GM21447 (cell line): ENCODE measurements around the gene MAPK13.
"Not testable (repeated sequence)": the region's sequence is repeated elsewhere in the genome, so short reads cannot be mapped to it uniquely, and the experiment has no call there.

Source experiments
- ATAC-seq: cut with Tn5 transposase; IDR thresholded peaks from one replicate; pipeline ENCODE4 v1.9.1; 2021; ENCODE audit not compliant: unreplicated experiment

Gene MAPK13

GRCh38 chr6:36129941-36130666 is at the start of gene MAPK13:
Gene MAPK13 (plus strand): TSS chr6:36130513. CDS start chr6:36130583, 70 bp downstream.
- ATAC-seq: no peak

GRCh38 chr6:36082318-36082717 is 48.0 kb upstream of the MAPK13 start:
- ATAC-seq: no peak

- ATAC-seq: no peak
Observed at GRCh38 chr6:36083446-36083845, 46.9 kb upstream of the MAPK13 start.

- not testable (repeated sequence) for ATAC-seq
Observed at GRCh38 chr6:36088204-36088603, 42.1 kb upstream of the MAPK13 start.

- no peak for ATAC-seq
Observed at GRCh38 chr6:36089048-36089447, 41.3 kb upstream of the MAPK13 start.

- ATAC-seq: no peak
Observed at GRCh38 chr6:36094238-36094637, 36.1 kb upstream of the MAPK13 start.

- ATAC-seq: no peak
Observed at GRCh38 chr6:36094753-36095496, 35.4 kb upstream of the MAPK13 start.

- ATAC-seq: no peak
Observed at GRCh38 chr6:36095497-36096391, 34.6 kb upstream of the MAPK13 start.

- ATAC-seq: no peak
Observed at GRCh38 chr6:36098253-36098919, 31.9 kb upstream of the MAPK13 start.

- ATAC-seq: no peak
Observed at GRCh38 chr6:36098920-36099647, 31.2 kb upstream of the MAPK13 start.

- no peak for ATAC-seq
Observed at GRCh38 chr6:36099869-36100483, 30.3 kb upstream of the MAPK13 start.

GRCh38 chr6:36101691-36102090 is 28.6 kb upstream of the MAPK13 start:
- no peak for ATAC-seq

- ATAC-seq: no peak
Observed at GRCh38 chr6:36102853-36103252, 27.5 kb upstream of the MAPK13 start.

- ATAC-seq: no peak
Observed at GRCh38 chr6:36104836-36105235, 25.5 kb upstream of the MAPK13 start.

- ATAC-seq: no peak
Observed at GRCh38 chr6:36109092-36109491, 21.2 kb upstream of the MAPK13 start.

GRCh38 chr6:36110050-36110449 is 20.3 kb upstream of the MAPK13 start:
- no peak for ATAC-seq

GRCh38 chr6:36110863-36111262 is 19.4 kb upstream of the MAPK13 start:
- ATAC-seq: no peak

GRCh38 chr6:36111526-36111925 is 18.8 kb upstream of the MAPK13 start:
- ATAC-seq: no peak

- ATAC-seq: no peak
Observed at GRCh38 chr6:36113049-36113448, 17.3 kb upstream of the MAPK13 start.

- no peak for ATAC-seq
Observed at GRCh38 chr6:36113703-36114102, 16.6 kb upstream of the MAPK13 start.
